ENCODE results near the gene ZNF385C. TPM values are rescaled to one million over a fixed set of nuclear protein-coding genes. Genes with fewer than 3 reads are reported as not detected.

Gene ZNF385C
- total and polyA plus RNA-seq, 2 of the 13 experiments (the other 11 are each of a cell fraction or from before 2014, with no cell fraction given): 2.3 to 6.1 TPM

- no peak for TF ChIP-seq HBP1 (CRISPR knock-in tag; IDR thresholded peaks at IDR 0.05; ENCODE audit: low read depth)
- TF ChIP-seq ZNF784 (CRISPR knock-in tag; IDR thresholded peaks at IDR 0.05; ENCODE audit: borderline replicate concordance): 0 out of 2 replicates have a peak, but pooled peaks have one; percentile 65
- no peak for TF ChIP-seq REL (CRISPR knock-in tag; conservative IDR thresholded peaks at IDR 0.05)
- no peak for TF ChIP-seq AKNA (CRISPR knock-in tag; IDR thresholded peaks at IDR 0.05; ENCODE audit: borderline replicate concordance)
- no peak for TF ChIP-seq ZBTB40 (IDR thresholded peaks at IDR 0.05)
- no peak for TF ChIP-seq ZBTB40 (CRISPR knock-in tag; IDR thresholded peaks at IDR 0.05)
- TF ChIP-seq KDM1A (CRISPR knock-in tag; IDR thresholded peaks at IDR 0.05): no peak
Measured at GRCh38 chr17:42002792-42003301, 95.4 kb downstream of the ZNF385C start (continued).
